Skin of body (tissue), 2 donors: ENCODE measurements around the gene RABGGTA. TPM values are rescaled to one million over a fixed set of nuclear protein-coding genes. Genes with fewer than 3 reads are reported as not detected.
A peak's percentile ranks its signal among the peaks of the same experiment; 100 is the strongest.

Source experiments
- DNase-seq: peaks from one replicate; lab custom pipeline; 2025; lab: John Stamatoyannopoulos, UW
- total RNA-seq: library from RNA; depleted of rRNA; stranded (reverse); fragments of >200 nt; gene quantifications from one replicate; pipeline ENCODE4 v1.2.3, GENCODE V29; 2014

RABGGTA gene
- total RNA-seq, 1 donor from 2014 or later, result 13.2 TPM

- DNase-seq, result no peak
These were observed 35.8 kb upstream of the RABGGTA start for GRCh38 chr14:24307156-24307574.

DNA sequence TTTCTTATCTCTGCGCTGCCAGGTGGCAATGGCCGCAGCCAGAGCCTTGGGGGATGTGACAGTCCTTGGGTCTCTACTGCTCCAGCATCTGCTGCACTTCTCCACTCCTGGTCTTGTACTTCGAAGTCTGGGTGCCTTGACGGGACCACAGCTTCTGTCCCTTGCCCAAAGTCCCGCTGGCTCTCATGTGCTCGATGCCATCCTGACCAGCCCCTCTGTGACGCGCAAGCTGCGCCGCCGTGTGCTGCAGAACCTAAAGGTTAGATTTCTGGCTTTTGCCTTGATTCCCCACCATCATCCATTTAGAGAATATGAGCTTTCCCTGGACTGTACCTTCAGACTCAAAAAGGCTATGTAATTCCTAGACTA, 32.6 kb upstream of the RABGGTA start:
- DNase-seq, result no peak

DNA sequence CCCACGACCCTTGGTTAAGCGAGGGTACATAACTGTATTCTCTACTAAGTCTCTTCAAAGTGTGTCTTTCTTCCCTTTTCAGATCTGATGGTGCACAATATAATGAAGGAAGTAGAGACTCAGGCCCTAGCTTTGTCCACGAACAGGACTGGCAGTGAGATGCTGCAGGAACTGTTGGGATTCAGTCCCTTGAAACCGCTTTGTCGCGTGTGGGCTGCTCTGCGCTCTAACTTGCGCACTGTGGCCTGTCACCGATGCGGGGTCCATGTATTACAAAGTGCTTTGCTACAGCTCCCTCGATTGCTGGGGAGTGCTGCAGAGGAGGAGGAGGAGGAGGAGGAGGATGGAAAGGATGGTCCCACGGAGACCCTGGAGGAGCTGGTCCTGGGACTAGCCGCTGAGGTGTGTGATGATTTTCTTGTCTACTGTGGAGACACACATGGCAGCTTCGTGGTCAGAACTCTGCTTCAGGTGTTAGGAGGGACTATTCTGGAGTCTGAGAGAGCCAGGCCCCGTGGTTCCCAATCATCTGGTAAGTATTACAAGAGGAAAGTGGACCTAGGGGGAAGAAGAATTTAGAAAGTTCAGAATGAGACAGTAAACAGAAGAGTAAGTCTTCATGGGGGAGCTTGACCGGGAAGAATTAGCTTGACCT, 29.1 kb upstream of the RABGGTA start:
- DNase-seq, result no peak

DNA sequence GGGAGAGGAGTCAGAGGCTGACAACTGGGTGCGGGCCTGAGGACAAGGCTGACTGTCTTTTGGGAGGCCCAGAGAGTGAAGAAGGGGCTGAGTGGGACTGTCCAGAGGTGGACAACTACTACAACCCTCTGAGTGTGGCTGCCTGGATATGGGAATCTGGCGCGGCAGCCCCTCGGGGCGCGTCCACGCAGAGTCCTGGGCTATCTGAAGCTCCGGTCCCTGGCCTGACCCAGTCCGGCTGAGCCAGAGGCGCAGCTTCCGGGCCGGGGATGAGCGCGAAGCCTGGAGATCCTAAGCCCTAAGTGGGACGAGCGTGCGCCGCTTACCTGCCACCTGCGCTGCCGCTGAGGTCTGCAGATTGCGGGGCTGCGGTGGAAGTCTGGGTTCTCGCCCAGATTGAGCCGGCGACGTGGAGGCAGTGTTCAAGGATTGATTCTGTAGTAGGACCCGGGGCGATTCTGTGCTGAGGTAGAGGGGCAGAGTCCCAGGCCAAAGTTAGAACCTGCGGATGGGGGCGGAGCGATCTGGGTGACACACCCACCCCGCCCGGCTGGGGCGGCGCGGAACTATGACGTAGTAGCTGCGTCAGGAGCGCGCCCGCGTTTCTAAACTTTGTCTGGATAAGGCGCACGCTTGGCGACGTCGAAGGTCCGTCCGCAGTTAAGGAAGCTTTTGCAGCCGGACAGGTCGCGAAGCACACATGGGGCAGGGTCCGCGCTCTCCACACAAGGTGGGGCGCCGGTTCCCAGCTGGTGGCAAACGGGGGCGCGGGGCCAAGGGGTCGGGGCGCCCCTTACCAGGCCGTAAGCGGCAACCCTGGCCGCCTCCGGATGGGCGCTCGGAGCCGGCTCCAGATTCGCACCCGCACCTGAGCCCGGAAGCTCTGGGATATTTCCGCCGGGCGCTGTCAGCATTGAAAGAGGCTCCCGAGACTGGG, 28.1 kb upstream of the RABGGTA start, which contains the start of the genes DHRS1 and NOP9:
TSS of gene DHRS1 (minus strand) at position 526 of the 937 bp plus-strand sequence. CDS start 674 bp downstream, outside the sequence.
TSS of gene NOP9 (plus strand) at position 596 of the 937 bp plus-strand sequence. CDS start at position 701, 105 bp downstream.
- peak; percentile 84 for DNase-seq

- no peak for DNase-seq
These were observed 27.5 kb upstream of the RABGGTA start for GRCh38 chr14:24298892-24299254.

DNA sequence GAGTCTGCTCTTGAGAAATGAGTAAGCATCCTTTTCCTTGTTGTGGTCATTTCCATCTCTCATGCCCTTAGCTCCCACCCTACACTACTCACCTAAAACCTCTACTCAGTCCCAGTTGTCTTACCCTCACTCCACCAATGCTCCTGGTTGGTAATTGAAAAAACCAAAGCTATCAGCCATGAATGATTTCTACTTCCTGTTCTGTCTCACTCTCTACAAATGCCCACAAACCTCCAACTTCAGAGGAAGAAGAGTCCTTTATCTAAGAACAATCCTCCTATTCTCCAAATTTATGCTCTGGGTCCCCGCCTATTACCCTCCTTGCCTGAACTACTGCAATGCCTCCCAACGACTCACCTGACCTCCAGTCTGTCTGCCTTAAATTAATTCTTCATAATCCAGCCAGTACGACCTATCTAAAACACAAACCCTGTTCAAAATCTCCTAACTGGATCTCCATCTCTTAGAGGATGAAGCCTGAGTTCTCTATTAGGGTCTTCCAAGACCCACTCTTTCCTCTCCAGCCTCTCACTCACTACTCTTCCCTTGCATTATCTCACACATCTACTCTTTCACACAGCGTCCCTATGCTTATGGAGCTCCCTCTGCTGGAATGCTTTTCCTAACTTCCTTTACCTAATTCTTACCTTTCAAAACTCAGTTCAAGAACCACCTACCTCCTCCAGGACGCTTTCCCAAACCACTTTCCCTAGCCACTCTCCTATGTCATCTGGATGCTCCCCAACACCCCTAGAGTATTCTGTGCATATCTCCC, 26.0 kb upstream of the RABGGTA start:
- DNase-seq, result no peak

DNA sequence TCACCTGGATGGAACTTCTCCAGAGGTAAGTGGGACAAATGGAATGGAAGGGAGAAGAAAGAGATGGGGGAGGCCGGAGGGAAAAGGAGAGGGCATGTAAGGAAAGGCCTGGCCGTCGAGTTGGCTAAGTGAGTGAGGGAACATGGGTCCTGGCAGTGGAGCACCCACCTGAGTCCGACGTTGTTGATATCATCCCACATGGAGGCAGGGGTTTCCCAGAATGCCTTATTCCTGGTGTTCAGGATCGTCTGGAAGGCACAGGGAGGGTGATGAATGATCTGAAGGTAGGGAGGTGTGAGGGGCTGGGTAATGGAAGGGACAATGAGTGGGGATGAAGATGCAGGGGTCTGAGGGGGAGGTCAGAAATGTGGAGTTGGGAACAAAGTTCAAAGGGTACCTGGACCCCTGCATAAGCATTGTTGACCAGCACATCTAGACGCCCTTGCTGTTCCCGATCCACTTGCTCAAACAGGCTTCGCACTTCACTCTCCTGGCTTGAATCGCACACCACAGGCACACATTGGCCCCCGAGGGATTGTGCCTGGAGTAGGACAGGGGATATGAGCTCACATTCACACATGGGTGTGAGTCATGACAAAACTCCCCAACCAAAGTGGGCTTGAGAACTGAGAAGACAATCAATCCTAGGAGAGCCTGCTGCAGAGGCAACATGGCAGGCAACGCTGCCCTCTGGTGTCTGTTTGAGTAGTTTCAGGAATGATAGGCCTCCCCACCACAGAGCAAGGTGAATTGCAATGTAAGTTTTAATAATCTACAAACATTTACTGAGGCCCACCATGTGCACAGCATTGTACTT, 25.2 kb upstream of the RABGGTA start:
- peak; percentile 60 for DNase-seq

GRCh38 chr14:24293525-24293924, 22.1 kb upstream of the RABGGTA start:
- no peak for DNase-seq

GRCh38 chr14:24292118-24292807, 20.9 kb upstream of the RABGGTA start:
- DNase-seq, result no peak

GRCh38 chr14:24291446-24292117, 20.2 kb upstream of the RABGGTA start:
- DNase-seq, result no peak

GRCh38 chr14:24290746-24291145, 19.3 kb upstream of the RABGGTA start:
- DNase-seq, result no peak

DNA sequence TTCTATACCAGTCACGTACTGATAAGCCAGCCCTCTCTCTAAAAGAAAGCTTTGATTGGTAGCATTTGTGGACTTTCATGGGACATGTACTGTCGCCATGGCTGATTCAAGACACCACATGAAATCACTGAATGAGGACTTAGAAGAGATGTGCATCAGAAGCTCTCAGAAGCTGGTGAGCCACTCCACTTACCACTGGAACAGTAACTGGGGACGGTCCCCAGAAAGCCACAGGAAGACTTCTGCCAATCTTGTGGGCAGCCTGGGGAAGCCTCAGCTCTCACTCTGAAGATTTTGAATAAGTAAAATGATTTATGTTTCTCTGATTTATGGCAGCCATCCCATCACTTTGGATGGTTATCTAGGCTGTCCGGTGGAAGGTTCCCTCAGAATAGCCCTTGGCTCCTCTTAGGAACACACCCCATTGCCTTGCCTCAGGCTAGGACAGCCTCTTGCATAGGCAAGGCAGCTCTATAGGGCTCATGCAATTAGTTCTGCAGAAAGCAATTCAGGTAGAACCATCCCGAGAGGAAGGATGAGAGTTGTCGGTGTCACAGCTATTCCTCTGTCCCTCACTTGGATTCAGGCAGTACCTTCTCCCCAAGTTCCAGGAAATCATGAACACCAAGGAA, 18.4 kb upstream of the RABGGTA start:
- no peak for DNase-seq

- DNase-seq, result no peak
These were observed 15.6 kb upstream of the RABGGTA start for GRCh38 chr14:24286996-24287395.

- no peak for DNase-seq
These were observed 14.0 kb upstream of the RABGGTA start for GRCh38 chr14:24285351-24285750.

- no peak for DNase-seq
These were observed 13.2 kb upstream of the RABGGTA start for GRCh38 chr14:24284501-24285035.

DNA sequence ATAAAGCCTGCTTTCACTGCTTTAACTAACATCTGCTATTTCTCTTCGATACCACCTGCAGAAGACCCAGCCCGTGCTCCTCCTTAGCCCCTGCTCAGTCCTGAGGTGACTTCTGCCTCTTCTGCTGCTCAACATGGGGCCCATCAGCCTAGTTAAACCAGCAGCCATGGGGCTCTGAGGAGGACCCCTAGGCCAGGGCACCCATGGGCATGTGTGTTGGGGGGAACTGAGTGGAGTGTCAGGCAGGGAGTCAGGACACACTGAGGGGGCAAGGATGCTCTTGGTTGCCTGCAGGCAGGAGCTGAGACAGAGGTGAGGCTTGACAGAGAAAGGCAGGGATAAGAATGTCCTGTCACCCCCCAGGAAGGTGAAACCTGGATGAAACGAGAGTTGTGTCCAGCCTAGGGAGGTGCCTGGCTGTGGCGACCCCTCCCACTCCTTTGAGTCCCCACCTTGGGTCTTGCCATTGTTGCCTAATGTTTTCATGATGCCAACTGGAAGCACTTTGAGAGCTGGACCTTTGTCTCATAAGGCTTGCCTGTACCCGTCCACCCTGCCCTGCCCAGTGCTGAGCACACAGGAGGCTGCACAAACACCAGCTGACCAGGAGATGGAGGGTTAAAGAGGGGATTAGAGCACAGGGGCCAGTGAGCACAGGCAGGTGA, 12.5 kb upstream of the RABGGTA start:
- DNase-seq, result no peak

- no peak for DNase-seq
These were observed 11.3 kb upstream of the RABGGTA start for GRCh38 chr14:24282736-24283135.

DNA sequence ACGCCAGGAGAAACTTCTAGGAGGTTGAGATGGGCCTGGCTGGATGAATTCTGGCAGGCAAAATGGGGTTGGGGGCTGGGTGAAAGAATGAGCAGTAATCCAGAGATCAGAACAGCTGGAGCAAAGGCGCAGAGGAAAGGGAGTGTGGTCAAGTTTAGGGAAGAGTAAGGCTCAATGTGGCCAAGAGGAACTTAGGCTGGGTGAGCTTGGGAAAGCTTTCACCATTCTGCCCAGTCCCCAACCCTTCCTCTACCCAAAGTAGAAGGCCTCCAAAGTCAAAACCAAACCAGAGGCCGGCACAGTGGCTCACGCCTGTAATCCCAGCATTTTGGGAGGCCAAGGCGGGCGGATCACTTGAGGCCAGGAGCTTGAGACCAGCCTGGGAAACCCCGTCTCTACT, 10.2 kb upstream of the RABGGTA start:
- no peak for DNase-seq
